Measurements from ENCODE around the gene INHBB.
"Not testable (repeated sequence)": the region's sequence is repeated elsewhere in the genome, so short reads cannot be mapped to it uniquely, and the experiment has no call there.

INHBB gene

GRCh38 chr2:120315367-120316033 lies 30.4 kb upstream of the INHBB start:
- no peak for DNase-seq (ENCODE audit: low read depth in 2 of 3, low spot score in 2 of 3)

- no peak for DNase-seq (ENCODE audit: low read depth in 2 of 3, low spot score in 2 of 3)
Measured at GRCh38 chr2:120316071-120316470, 29.9 kb upstream of the INHBB start.

GRCh38 chr2:120316528-120317179 lies 29.3 kb upstream of the INHBB start:
- no peak for DNase-seq (ENCODE audit: low read depth in 2 of 3, low spot score in 2 of 3)

GRCh38 chr2:120317180-120317533 lies 28.8 kb upstream of the INHBB start:
- no peak for DNase-seq (ENCODE audit: low read depth in 2 of 3, low spot score in 2 of 3)

GRCh38 chr2:120317916-120318315 lies 28.0 kb upstream of the INHBB start:
- DNase-seq (ENCODE audit: low read depth in 2 of 3, low spot score in 2 of 3): no peak

- no peak for DNase-seq (ENCODE audit: low read depth in 2 of 3, low spot score in 2 of 3)
Measured at GRCh38 chr2:120318626-120319025, 27.3 kb upstream of the INHBB start.

- DNase-seq (ENCODE audit: low read depth in 2 of 3, low spot score in 2 of 3): no peak
Measured at GRCh38 chr2:120319123-120319522, 26.8 kb upstream of the INHBB start.

- DNase-seq (ENCODE audit: low read depth in 2 of 3, low spot score in 2 of 3): no peak
Measured at GRCh38 chr2:120319686-120320317, 26.1 kb upstream of the INHBB start.

- DNase-seq (ENCODE audit: low read depth in 2 of 3, low spot score in 2 of 3): no peak
Measured at GRCh38 chr2:120320318-120320851, 25.6 kb upstream of the INHBB start.

- DNase-seq (ENCODE audit: low read depth in 2 of 3, low spot score in 2 of 3): not testable (repeated sequence)
Measured at GRCh38 chr2:120320887-120321556, 24.9 kb upstream of the INHBB start.

GRCh38 chr2:120321721-120322284 lies 24.1 kb upstream of the INHBB start:
- no peak for DNase-seq (ENCODE audit: low read depth in 2 of 3, low spot score in 2 of 3)

GRCh38 chr2:120322329-120322728 lies 23.6 kb upstream of the INHBB start:
- DNase-seq (ENCODE audit: low read depth in 2 of 3, low spot score in 2 of 3): no peak

GRCh38 chr2:120323214-120323613 lies 22.7 kb upstream of the INHBB start:
- no peak for DNase-seq (ENCODE audit: low read depth in 2 of 3, low spot score in 2 of 3)

GRCh38 chr2:120323807-120324399 lies 22.0 kb upstream of the INHBB start:
- no peak for DNase-seq (ENCODE audit: low read depth in 2 of 3, low spot score in 2 of 3)

GRCh38 chr2:120324933-120325332 lies 21.0 kb upstream of the INHBB start:
- DNase-seq (ENCODE audit: low read depth in 2 of 3, low spot score in 2 of 3): no peak

- no peak for DNase-seq (ENCODE audit: low read depth in 2 of 3, low spot score in 2 of 3)
Measured at GRCh38 chr2:120326066-120326465, 19.9 kb upstream of the INHBB start.

- DNase-seq (ENCODE audit: low read depth in 2 of 3, low spot score in 2 of 3): no peak
Measured at GRCh38 chr2:120330946-120331822, 14.8 kb upstream of the INHBB start.

GRCh38 chr2:120331903-120332302 lies 14.0 kb upstream of the INHBB start:
- no peak for DNase-seq (ENCODE audit: low read depth in 2 of 3, low spot score in 2 of 3)

- DNase-seq (ENCODE audit: low read depth in 2 of 3, low spot score in 2 of 3): no peak
Measured at GRCh38 chr2:120332384-120332783, 13.6 kb upstream of the INHBB start.

GRCh38 chr2:120334068-120334467 lies 11.9 kb upstream of the INHBB start:
- no peak for DNase-seq (ENCODE audit: low read depth in 2 of 3, low spot score in 2 of 3)
